Right hindlimb (tissue), 1 donor: ENCODE results near the gene PDPK1.
"Not testable (repeated sequence)": the region's sequence is repeated elsewhere in the genome, so short reads cannot be mapped to it uniquely, and the experiment has no call there.

Source experiments
- DNase-seq: peaks from one replicate; pipeline ENCODE4 v3.0.0-alpha.2; 2018

PDPK1 gene

GRCh38 chr16:2620870-2621269 lies 83.0 kb downstream of the PDPK1 start:
- not testable (repeated sequence) for DNase-seq

GRCh38 chr16:2621395-2621794 lies 83.6 kb downstream of the PDPK1 start:
- DNase-seq = not testable (repeated sequence)

- not testable (repeated sequence) for DNase-seq
Measured at GRCh38 chr16:2627075-2627474, 89.3 kb downstream of the PDPK1 start.

- not testable (repeated sequence) for DNase-seq
Measured at GRCh38 chr16:2631203-2631602, 93.4 kb downstream of the PDPK1 start.

GRCh38 chr16:2632291-2632690 lies 94.5 kb downstream of the PDPK1 start:
- DNase-seq = not testable (repeated sequence)

- not testable (repeated sequence) for DNase-seq
Measured at GRCh38 chr16:2639071-2639721, 101.4 kb downstream of the PDPK1 start.

GRCh38 chr16:2639722-2640072 lies 101.9 kb downstream of the PDPK1 start:
- not testable (repeated sequence) for DNase-seq

GRCh38 chr16:2642561-2642960 lies 104.7 kb downstream of the PDPK1 start:
- not testable (repeated sequence) for DNase-seq

- not testable (repeated sequence) for DNase-seq
Measured at GRCh38 chr16:2644754-2645453, 107.1 kb downstream of the PDPK1 start.

GRCh38 chr16:2651268-2651871 lies 113.5 kb downstream of the PDPK1 start:
- not testable (repeated sequence) for DNase-seq
